Mesenchymal stem cell (in vitro differentiated cells and primary cell): ENCODE data around the gene TENT5A.
"Not testable (repeated sequence)": the region's sequence is repeated elsewhere in the genome, so short reads cannot be mapped to it uniquely, and the experiment has no call there.

Experiments used
- DNase-seq: peaks from one replicate; pipeline ENCODE4 v3.0.0-alpha.2; 2013
- H2AFZ ChIP-seq: one replicate; pipeline ENCODE4 v1.6.1; 2013; ENCODE audit warnings: low read depth, mild to moderate bottlenecking, control low read depth, inconsistent platforms, low read length, moderate library complexity
- H2AK5ac ChIP-seq: 2 replicates; pipeline ENCODE4 v1.6.1; 2013; ENCODE audit warnings: low read length, moderate library complexity, mild to moderate bottlenecking, inconsistent platforms; ENCODE audit not compliant: severe bottlenecking
- H2BK120ac ChIP-seq: one replicate; pipeline ENCODE4 v1.6.1; 2013; ENCODE audit warnings: low read depth, mild to moderate bottlenecking, inconsistent platforms, low read length, moderate library complexity
- H2BK12ac ChIP-seq, 2 experiments: one replicate each; pipeline ENCODE4 v1.6.1; 2013; ENCODE audit warnings: inconsistent platforms in 2 of 2, low read length in 2 of 2, mild to moderate bottlenecking in 2 of 2, moderate library complexity in 2 of 2, control low read depth in 1 of 2
- H2BK15ac ChIP-seq: one replicate; pipeline ENCODE4 v1.6.1; 2013; ENCODE audit warnings: mild to moderate bottlenecking, low read depth, inconsistent platforms; ENCODE audit not compliant: poor library complexity, severe bottlenecking
- H2BK5ac ChIP-seq: 2 replicates; pipeline ENCODE4 v1.6.1; 2013; ENCODE audit warnings: low read depth, mild to moderate bottlenecking, low read length, control low read depth, inconsistent platforms; ENCODE audit not compliant: poor library complexity, severe bottlenecking
- H3K14ac ChIP-seq, 2 experiments: one replicate each; pipeline ENCODE4 v1.6.1; 2013; ENCODE audit warnings: inconsistent platforms in 2 of 2, low read length in 2 of 2, control low read depth in 1 of 2, mild to moderate bottlenecking in 1 of 2, moderate library complexity in 1 of 2
- H3K18ac ChIP-seq, 2 experiments: one replicate each; pipeline ENCODE4 v1.6.1; 2013; ENCODE audit warnings: inconsistent platforms in 2 of 2, low read length in 2 of 2, control low read depth in 1 of 2, low read depth in 1 of 2, mild to moderate bottlenecking in 1 of 2
- H3K23ac ChIP-seq, 2 experiments: one replicate each; pipeline ENCODE4 v1.6.1; 2013; ENCODE audit warnings: inconsistent platforms in 2 of 2, low read length in 2 of 2, mild to moderate bottlenecking in 2 of 2, moderate library complexity in 2 of 2, control low read depth in 1 of 2
- H3K27ac ChIP-seq: 2 replicates; pipeline ENCODE4 v1.5.1; 2013; ENCODE audit warnings: mild to moderate bottlenecking, moderate library complexity, low read length, control low read depth, inconsistent platforms; ENCODE audit not compliant: poor library complexity, severe bottlenecking
- H3K27me3 ChIP-seq, 2 experiments: 2 replicates each; pipeline versions ENCODE4 v1.6.1 to v1.7.0; 2013; ENCODE audit warnings: low read length in 2 of 2, mild to moderate bottlenecking in 2 of 2, moderate library complexity in 2 of 2, control low read depth in 1 of 2, inconsistent platforms in 1 of 2; ENCODE audit not compliant: control insufficient read depth in 1 of 2, insufficient read depth in 1 of 2
- H3K36me3 ChIP-seq, 2 experiments: 2 replicates each; pipeline versions ENCODE4 v1.6.1 to v1.7.0; 2013; ENCODE audit warnings: low read length in 2 of 2, control low read depth in 1 of 2, inconsistent platforms in 1 of 2, low read depth in 1 of 2, mild to moderate bottlenecking in 1 of 2; ENCODE audit not compliant: insufficient read depth in 2 of 2, control insufficient read depth in 1 of 2
- H3K4ac ChIP-seq, 2 experiments: one replicate each; pipeline ENCODE4 v1.6.1; 2013; ENCODE audit warnings: inconsistent platforms in 2 of 2, low read length in 2 of 2, mild to moderate bottlenecking in 2 of 2, moderate library complexity in 2 of 2, control low read depth in 1 of 2, low read depth in 1 of 2
- H3K4me1 ChIP-seq: 2 replicates; pipeline ENCODE4 v1.6.1; 2013; ENCODE audit warnings: low read depth, low read length, control low read depth; ENCODE audit not compliant: control insufficient read depth, insufficient read depth
- H3K4me2 ChIP-seq: 2 replicates; pipeline ENCODE4 v1.6.1; 2013; ENCODE audit warnings: low read length, mild to moderate bottlenecking, inconsistent platforms; ENCODE audit not compliant: poor library complexity, severe bottlenecking
- H3K4me3 ChIP-seq, 2 experiments: 2 replicates each; pipeline versions ENCODE4 v1.5.1 to v1.7.0; 2013; ENCODE audit warnings: low read length in 2 of 2, mild to moderate bottlenecking in 2 of 2, control low read depth in 1 of 2, low read depth in 1 of 2; ENCODE audit not compliant: insufficient read depth in 1 of 2
- H3K79me1 ChIP-seq: replicated peaks from 2 replicates; pipeline ENCODE4 v1.6.1; 2013; ENCODE audit warnings: mild to moderate bottlenecking, control low read depth, low read length, inconsistent platforms; ENCODE audit not compliant: poor library complexity, severe bottlenecking
- H3K9ac ChIP-seq: 2 replicates; pipeline ENCODE4 v1.7.0; 2013; ENCODE audit warnings: mild to moderate bottlenecking, low read length, moderate library complexity
- H3K9me3 ChIP-seq: 2 replicates; pipeline ENCODE4 v1.7.0; 2013; ENCODE audit warnings: mild to moderate bottlenecking, low read length; ENCODE audit not compliant: control insufficient read depth
- H4K8ac ChIP-seq: one replicate; pipeline ENCODE4 v1.6.1; 2013; ENCODE audit warnings: inconsistent platforms, mild to moderate bottlenecking, low read length, moderate library complexity
- H4K91ac ChIP-seq: one replicate; pipeline ENCODE4 v1.6.1; 2013; ENCODE audit warnings: mild to moderate bottlenecking, low read length, inconsistent platforms
- WGBS: methylation state at CpG from one replicate; pipeline ENCODE4 v1.1.7; 2013; ENCODE audit warnings: mixed read lengths; 5-methylcytosine and 5-hydroxymethylcytosine counted together

TENT5A gene

GRCh38 chr6:81781624-81782023 lies 29.1 kb upstream of the TENT5A start:
- H3K9me3 ChIP-seq = no peaks in the 10 kb centered on the region
- no peak for DNase-seq
- H3K4me1 ChIP-seq = no peaks in the 10 kb centered on the region
- no peak overlapping the region for H2BK120ac ChIP-seq
- H4K8ac ChIP-seq = no peak overlapping the region
- H2AK5ac ChIP-seq = no peak overlapping the region
- no peaks in the 10 kb centered on the region for H3K36me3 ChIP-seq
- H2BK15ac ChIP-seq = no peak overlapping the region
- no peak overlapping the region for H3K23ac ChIP-seq
- WGBS = 88% methylated on average over 1 of the region's 2 CpGs
- H3K14ac ChIP-seq = no peak overlapping the region
- no peaks in the 10 kb centered on the region for H3K79me1 ChIP-seq
- no peaks in the 10 kb centered on the region for H3K27me3 ChIP-seq
- no peak overlapping the region for H2BK12ac ChIP-seq
- H2BK5ac ChIP-seq = no peak overlapping the region
- no peak overlapping the region for H3K4me3 ChIP-seq
- no peak overlapping the region for H2AFZ ChIP-seq
- no peak overlapping the region for H3K27ac ChIP-seq
- H3K9ac ChIP-seq = no peak overlapping the region
- no peak overlapping the region for H3K4ac ChIP-seq
- H3K4me2 ChIP-seq = no peak overlapping the region
- H4K91ac ChIP-seq = no peak overlapping the region
- no peak overlapping the region for H3K18ac ChIP-seq

- no peak overlapping the region for H4K91ac ChIP-seq
- no peak overlapping the region for H3K23ac ChIP-seq
- H3K79me1 ChIP-seq = no peaks in the 10 kb centered on the region
- no peak for DNase-seq
- no peak overlapping the region for H2BK12ac ChIP-seq
- H3K18ac ChIP-seq = no peak overlapping the region
- no peak overlapping the region for H3K14ac ChIP-seq
- no peak overlapping the region for H4K8ac ChIP-seq
- no peak overlapping the region for H2BK5ac ChIP-seq
- no peaks in the 10 kb centered on the region for H3K27me3 ChIP-seq
- no peaks in the 10 kb centered on the region for H3K9me3 ChIP-seq
- no peak overlapping the region for H2BK15ac ChIP-seq
- no peak overlapping the region for H2BK120ac ChIP-seq
- no peak overlapping the region for H3K27ac ChIP-seq
- no peak overlapping the region for H3K4me3 ChIP-seq
- no peak overlapping the region for H2AK5ac ChIP-seq
- H3K4ac ChIP-seq = no peak overlapping the region
- H3K36me3 ChIP-seq = no peaks in the 10 kb centered on the region
- H3K4me1 ChIP-seq = no peaks in the 10 kb centered on the region
- WGBS = 100% methylated on average over 2 of the region's 2 CpGs
- no peak overlapping the region for H2AFZ ChIP-seq
- H3K9ac ChIP-seq = no peak overlapping the region
- no peak overlapping the region for H3K4me2 ChIP-seq
These were observed 25.2 kb upstream of the TENT5A start for GRCh38 chr6:81777586-81778268.

- H3K4me1 ChIP-seq, H2BK15ac ChIP-seq, H2AFZ ChIP-seq, H3K9me3 ChIP-seq, H3K27me3 ChIP-seq, H3K4ac ChIP-seq, H2BK120ac ChIP-seq, H3K4me3 ChIP-seq, H3K18ac ChIP-seq, H4K8ac ChIP-seq, H3K36me3 ChIP-seq, H2BK12ac ChIP-seq, H3K23ac ChIP-seq, H3K27ac ChIP-seq, DNase-seq, H3K9ac ChIP-seq, H2BK5ac ChIP-seq, H2AK5ac ChIP-seq, H3K14ac ChIP-seq, H3K79me1 ChIP-seq, H4K91ac ChIP-seq, H3K4me2 ChIP-seq: not testable (repeated sequence)
- 79% methylated on average over 3 of the region's 4 CpGs for WGBS
These were observed 23.7 kb upstream of the TENT5A start for GRCh38 chr6:81776219-81776618.

- Histone ChIP-seq H3K27ac (peak overlapping the region; percentile 22), H2BK15ac (no peak overlapping the region), H3K4me2 (no peak overlapping the region), H3K4me3 (no peak overlapping the region), H3K4me1 (peaks cover 1% of the 10 kb centered on the region), H3K9me3 (no peaks in the 10 kb centered on the region), H3K36me3 (no peaks in the 10 kb centered on the region), H3K23ac (no peak overlapping the region), H3K4ac (no peak overlapping the region), H4K8ac (no peak overlapping the region), H3K14ac (no peak overlapping the region), H2BK5ac (no peak overlapping the region), H2BK12ac (peak overlapping the region in 1 of 2 experiments; percentile 6), H3K79me1 (no peaks in the 10 kb centered on the region), H2AK5ac (no peak overlapping the region), H3K9ac (no peak overlapping the region), H4K91ac (no peak overlapping the region), H3K18ac (no peak overlapping the region), H2BK120ac (no peak overlapping the region), H3K27me3 (no peaks in the 10 kb centered on the region), H2AFZ (no peak overlapping the region)
- no peak for DNase-seq
- WGBS = 100% methylated on average over 1 of the region's 2 CpGs
These were observed 22.1 kb upstream of the TENT5A start for GRCh38 chr6:81774542-81774941.
